Fibroblast of the aortic adventitia (primary cell): Measurements from ENCODE around the gene CAPZA1. TPM values are rescaled to one million over a fixed set of nuclear protein-coding genes. Genes with fewer than 3 reads are reported as not detected.

ENCODE experiments used
- DNase-seq: peaks from one replicate; pipeline ENCODE4 v3.0.0-alpha.2; 2010; ENCODE audit warnings: low read depth
- H3K4me3 ChIP-seq: 2 replicates; pipeline ENCODE4 v1.5.1; 2011; ENCODE audit warnings: low read depth, mild to moderate bottlenecking, control low read depth, low read length, moderate library complexity
- CTCF ChIP-seq: IDR thresholded peaks from 2 replicates; pipeline ENCODE4 v1.5.1; 2011; ENCODE audit warnings: mild to moderate bottlenecking, low read length, control low read depth, inconsistent platforms; ENCODE audit not compliant: insufficient read depth
- total RNA-seq: library from RNA; depleted of rRNA; stranded (reverse); fragments of >200 nt; gene quantifications from 2 replicates; pipeline ENCODE4 v1.2.3, GENCODE V29; 2012; ENCODE audit warnings: low replicate concordance

CAPZA1 gene
- total RNA-seq, 1 donor: 281 TPM

- no peak for DNase-seq
- no peak overlapping the region for H3K4me3 ChIP-seq
- TF ChIP-seq CTCF: no peak
These were observed 47.3 kb downstream of the CAPZA1 start for GRCh38 chr1:112666946-112667345.

GRCh38 chr1:112672009-112672408, 52.4 kb downstream of the CAPZA1 start:
- H3K4me3 ChIP-seq: no peak overlapping the region
- peak; percentile 19 for DNase-seq
- TF ChIP-seq CTCF: no peak

GRCh38 chr1:112672842-112673241, 53.2 kb downstream of the CAPZA1 start:
- DNase-seq: no peak
- H3K4me3 ChIP-seq: no peak overlapping the region
- TF ChIP-seq CTCF: no peak

GRCh38 chr1:112673592-112674439, 54.2 kb downstream of the CAPZA1 start:
- peak; percentile 83 for DNase-seq
- peak; percentile 67 for TF ChIP-seq CTCF
- H3K4me3 ChIP-seq: peak overlapping the region; percentile 87

- TF ChIP-seq CTCF: no peak
- peak; percentile 68 for DNase-seq
- peak within 1 kb of the TSS; percentile 87 for H3K4me3 ChIP-seq
These were observed 54.9 kb downstream of the CAPZA1 start, which contains the start of gene MOV10 for GRCh38 chr1:112674440-112674985. MOV10 (plus strand) TSS chr1:112674659; CDS start chr1:112674913, 254 bp downstream.

GRCh38 chr1:112674986-112675727, 55.5 kb downstream of the CAPZA1 start:
- no peak for DNase-seq
- H3K4me3 ChIP-seq: peak overlapping the region; percentile 87
- TF ChIP-seq CTCF: no peak
